Stimulated activated CD4-positive, alpha-beta T cell treated with anti-CD3 and anti-CD28 coated beads, Interleukin-2, amount 100 ng/mL, for 24 hours (primary cell): ENCODE results near the gene HRH4.

Source experiments
- DNase-seq, 2 donors: peaks; one replicate each; pipeline ENCODE4 v3.0.0-alpha.2; 2020

HRH4 gene

DNA sequence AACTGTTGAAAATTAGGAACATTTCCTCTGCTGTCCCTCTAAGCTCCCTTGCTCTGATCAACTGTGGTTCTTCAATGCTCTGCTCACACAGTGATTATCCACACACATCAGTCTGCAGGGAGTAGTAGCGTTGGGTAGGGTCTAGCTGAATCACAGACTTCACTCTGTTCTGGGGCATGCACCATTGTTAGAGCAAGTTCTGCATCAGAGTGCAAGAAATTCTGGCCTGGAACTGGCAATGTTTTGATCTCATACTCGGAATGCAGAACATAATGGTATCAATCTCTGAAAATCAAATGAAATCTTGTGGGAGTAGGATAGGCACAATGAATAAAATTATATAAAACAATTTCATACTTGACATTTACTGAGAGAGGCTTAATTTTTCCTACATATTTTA lies 55.3 kb downstream of the HRH4 start:
- DNase-seq, result no peak

DNA sequence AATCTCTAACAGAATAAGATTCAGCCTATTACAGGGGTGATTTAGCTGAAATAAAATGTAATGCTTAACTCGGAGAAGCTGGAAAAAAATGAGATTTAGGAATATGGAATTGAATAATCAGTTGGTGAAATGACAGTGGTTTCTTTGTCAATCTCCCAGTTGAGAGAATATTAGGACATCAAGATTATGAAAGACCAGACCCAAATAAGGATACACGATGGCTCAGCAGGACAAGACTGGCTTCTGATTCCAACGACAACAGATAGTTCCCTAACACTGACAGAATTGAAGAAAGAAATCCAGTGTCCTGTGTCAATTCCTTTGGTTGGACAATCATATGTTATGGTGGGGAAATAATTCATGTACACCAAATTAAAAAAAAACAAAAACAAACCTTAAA lies 55.8 kb downstream of the HRH4 start:
- no peak for DNase-seq

DNA sequence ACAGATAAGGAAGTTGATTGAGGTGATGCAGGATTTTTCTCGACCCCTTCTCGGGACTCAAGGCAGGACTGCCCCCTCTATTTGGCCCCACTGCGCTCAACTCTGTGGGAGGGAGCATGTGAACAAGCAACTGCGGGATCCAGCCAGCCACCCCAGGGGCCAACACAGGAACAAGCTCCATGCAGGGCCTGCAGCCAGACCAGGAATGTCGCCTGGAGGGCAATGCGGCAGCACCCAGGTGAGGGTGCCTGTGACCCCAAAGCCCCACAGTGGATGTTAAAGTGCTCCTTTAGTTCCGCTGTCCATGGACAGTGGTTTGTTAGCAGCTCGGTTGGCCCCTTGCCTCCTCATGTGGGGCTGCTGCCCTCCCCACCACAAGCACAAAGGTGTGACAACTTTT lies 57.1 kb downstream of the HRH4 start:
- DNase-seq, result no peak

DNA sequence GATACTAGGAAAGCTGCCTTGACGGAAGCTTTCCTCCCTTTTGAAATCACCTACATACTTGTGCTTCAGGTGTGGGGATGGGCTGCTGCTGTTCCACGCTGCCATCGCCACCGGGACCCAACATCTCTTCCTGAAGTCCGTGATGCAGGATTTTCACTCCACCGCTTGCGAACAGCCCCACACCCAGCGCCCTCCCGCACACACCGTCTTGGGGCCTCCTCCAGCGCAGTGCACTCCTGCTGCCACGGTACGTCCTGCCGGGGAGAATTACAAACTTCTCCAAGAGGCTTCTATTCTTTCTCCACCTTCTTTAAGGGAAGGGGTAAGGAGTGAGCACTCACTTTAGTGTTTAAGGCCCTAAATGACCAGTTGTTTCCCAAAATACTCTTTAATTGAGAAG lies 58.2 kb downstream of the HRH4 start:
- DNase-seq, result no peak
